NCI-H2227 treated with DMSO at 0.1 percent for 48 hours (cell line): ENCODE data around the gene NCOR1.
"Not testable (repeated sequence)": the region's sequence is repeated elsewhere in the genome, so short reads cannot be mapped to it uniquely, and the experiment has no call there.

Experiments used
- DNase-seq: peaks from one replicate; lab custom pipeline; 2025; lab: John Stamatoyannopoulos, UW

The NCOR1 gene

DNA sequence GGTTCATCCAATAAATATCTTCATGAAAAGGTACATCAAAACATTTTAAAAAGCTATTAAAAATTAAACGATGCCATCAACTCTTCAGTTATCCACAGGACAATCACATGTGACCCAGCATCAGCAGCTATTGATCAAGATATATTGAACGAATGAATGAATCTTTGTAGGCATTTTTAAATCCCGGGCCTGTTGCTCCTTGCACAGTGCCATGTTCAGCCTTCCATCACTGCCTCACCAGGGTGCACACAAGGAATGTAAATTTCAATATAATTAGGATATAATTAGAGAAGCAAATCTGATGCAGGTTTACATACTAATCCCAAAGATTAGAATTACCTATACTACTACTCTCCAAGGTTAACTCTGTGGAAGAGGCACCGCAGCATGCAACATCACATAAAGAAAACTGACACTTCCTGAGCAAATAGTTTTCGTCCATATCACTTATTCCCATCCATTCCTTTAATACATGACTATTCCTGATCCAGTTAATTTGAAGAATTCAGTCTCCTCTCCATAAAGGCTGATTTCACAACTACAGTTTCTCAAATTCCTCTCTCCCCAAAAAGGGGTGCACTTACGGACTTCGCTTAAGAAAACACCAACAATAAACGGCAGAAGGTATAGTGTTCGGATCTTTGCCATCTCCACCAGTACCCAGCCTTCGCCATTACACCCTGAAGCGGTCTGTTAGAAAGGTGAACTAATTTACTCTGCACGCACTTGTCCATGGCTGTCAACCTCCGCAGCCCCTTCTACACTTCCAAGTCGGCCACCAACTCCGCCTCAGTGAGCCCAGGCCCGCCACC, 938 bp downstream of the NCOR1 start:
- no peak for DNase-seq

DNA sequence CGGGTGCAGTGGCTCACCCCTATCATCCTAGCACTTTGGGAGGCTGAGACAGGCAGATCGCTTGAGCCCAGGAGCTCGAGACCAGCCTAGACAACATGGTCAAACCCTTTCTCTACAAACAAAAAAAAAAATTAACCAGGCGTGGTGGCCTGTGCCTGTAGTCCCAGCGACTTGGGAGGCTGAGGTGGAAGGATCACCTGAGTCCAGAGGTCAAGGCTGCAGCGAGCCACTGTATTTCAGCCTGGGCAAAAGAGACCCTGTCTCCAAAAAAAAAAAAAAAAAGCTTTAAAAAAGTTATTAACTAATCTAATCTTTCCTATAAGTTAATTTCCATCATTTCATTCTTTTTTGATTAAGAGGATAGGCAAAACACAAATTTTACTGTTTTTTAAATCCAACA, 2.5 kb downstream of the NCOR1 start:
- no peak for DNase-seq

DNA sequence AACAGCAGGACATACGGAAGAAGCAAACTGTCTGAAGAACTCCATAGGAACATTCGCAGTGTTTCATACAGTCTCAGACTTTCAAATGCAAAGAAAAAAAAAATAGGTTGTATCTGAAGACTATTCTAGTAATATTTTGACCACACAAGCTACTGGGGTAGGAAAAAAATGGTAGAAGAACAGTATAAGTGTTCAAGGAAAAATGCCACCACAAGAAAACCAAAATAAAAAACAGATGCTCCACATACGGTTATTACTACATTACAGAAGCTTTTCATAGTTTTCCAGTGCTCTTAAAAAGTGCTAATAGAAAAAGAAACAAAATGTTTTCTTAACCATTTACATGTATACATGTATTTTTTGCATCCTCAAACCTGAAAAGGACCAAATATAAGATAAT, 3.7 kb downstream of the NCOR1 start:
- DNase-seq, result no peak

DNA sequence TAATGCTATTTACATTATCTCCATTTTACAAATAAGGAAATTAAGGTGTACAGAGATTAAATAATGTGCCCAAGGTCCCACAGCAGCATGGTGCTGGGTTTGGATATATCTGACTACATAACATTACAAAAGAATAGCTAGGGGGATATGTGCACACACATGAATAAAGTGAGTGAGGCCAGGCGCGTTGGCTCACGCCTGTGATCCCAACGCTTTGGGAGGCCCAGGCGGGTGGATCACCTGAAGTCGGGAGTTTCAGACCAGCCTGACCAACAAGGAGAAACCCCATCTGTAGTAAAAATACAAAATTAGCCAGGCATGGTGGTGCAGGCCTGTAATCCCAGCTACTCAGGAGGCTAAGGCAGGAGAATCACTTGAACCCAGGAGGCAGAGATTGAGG, 10.6 kb downstream of the NCOR1 start:
- not testable (repeated sequence) for DNase-seq

DNA sequence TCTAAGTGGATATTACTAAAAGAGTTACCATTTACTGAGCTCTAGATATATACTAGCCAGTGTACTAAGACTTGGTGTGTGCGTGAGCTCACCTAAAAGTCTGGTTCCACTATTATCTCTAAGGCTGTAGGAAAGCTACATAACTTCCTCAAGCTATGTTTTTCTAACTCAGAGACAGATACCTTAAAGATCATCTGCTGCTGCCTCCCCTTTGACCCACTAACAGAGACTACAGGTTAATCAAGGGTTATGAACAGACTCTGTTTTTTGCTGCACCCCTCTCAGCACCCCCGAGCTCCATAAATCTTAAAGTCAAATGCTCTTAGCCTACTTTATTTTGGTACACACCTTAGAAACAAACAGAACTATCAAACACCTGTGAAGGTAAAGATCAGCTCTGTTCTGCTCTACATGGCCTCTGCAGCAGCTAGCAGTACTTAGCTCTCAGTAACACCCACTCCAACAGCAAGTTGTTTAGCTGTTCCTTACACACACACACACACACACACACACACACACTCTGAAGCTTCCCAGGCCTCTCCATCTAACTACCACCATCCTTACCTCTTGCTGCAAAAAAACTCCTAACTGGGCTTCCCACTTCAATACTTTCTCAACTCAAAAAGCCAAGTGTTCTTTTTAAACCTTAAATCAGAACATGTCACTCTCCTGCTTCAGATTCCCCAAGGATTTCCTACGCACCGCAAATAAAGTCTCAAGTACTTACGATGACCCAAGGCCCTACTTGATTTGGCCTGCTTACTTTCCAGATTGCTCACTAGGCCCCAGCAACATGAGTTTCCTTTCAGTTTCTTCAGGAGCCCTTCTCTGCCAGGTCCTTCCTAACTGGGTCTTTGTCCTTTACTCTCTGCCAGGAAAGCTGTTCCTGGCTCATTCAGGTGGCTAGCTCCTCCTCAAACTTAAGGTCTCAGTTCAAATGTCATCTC, 12.5 kb downstream of the NCOR1 start:
- peak; percentile 0 for DNase-seq

DNA sequence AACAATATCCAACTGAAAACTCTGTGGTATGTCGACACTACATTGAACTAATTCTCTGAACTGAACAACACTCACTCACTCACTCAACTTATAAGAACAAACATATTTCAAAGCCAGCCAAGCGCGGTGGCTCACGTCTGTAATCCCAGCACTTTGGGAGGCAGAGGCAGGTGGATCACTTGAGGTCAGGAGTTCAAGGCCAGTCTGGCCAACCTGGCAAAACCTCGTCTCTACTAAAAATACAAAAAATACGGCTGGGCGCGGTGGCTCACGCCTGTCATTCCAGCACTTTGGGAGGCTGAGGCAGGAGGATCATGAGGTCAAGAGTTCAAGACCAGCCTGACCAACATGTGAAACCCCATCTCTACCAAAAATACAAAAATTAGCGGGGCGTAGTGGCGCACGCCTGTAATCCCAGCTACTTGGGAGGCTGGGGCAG, 13.6 kb downstream of the NCOR1 start:
- DNase-seq, result not testable (repeated sequence)

DNA sequence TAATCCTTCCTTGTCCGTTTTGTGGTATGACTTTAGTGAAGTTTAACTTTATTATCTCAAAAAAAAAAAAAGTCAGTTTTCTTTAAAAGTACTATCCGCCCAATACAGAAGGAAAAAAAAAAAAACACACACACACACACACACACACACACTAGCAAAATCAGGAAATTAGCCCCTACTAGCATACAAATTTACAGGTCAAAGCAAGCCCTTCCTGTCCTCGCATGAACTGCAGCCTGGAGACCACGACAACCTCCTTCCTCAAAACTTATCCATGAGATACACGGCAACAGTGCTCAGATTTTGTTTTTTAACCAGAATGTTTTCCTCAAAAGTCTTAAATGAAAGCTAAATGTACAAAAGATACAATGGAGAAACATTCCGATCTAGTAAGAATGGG, 16.2 kb downstream of the NCOR1 start:
- DNase-seq, result peak; percentile 23

DNA sequence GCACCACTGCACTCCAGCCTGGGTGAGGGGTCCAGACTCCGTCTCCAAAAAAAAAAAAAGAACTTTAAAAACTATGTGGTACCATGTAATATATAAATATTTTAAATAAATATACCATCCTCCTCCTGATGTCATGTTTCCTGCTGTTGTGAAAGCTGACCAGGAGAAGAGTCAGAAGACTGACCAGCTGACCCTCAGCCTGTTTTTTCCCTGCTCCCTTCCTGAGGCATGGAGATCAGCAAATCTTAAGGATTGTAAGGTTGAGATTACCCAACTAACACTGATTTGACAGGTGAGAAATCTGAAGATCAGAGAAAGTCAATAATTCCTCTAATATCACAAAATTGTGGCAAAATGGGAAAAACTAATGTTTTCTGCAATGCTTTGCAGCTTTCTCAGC, 18.1 kb downstream of the NCOR1 start:
- no peak for DNase-seq

DNA sequence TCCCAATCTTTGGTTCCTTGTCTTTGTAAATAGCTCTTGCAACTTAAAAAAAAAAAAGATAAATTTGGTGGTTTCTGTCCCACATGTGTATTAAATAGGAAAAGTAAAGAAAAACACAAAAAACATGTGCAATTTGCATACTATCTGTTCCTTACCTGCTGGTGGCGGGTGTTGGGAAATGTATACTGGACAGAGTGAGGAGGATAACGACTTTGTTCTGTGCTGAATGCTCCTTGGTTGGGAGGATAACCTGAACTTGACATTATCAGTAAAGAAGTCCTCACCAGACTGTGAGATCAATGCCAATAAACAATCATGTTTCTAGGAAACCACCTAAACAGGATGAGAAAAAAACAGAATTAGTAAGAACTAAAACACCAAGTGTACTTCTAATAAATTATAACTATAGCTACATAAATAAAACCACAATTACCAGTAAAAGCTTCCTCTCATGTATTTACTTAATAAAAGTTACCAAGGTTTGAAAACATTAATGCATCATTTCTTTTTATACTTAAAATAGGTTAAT, 21.0 kb downstream of the NCOR1 start:
- DNase-seq, result not testable (repeated sequence)

DNA sequence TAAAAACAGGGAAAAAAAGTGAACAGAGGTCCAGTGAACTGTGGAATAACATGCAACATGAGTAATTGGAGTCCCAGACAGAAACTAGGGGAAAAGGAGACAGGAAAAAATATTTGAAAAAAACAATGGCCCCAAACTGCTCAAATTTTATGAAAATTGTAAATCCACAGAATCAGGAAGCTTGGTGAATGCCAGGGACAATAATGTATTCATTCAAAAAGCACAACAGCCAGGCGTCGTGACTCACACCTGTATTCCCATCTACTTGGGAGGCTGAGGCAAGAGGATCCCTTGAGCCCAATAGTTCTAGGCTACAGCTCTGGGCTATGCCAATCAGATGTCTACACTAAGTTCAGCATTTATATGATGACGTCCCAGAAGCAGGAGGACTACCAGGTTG, 23.7 kb downstream of the NCOR1 start:
- DNase-seq, result no peak

DNA sequence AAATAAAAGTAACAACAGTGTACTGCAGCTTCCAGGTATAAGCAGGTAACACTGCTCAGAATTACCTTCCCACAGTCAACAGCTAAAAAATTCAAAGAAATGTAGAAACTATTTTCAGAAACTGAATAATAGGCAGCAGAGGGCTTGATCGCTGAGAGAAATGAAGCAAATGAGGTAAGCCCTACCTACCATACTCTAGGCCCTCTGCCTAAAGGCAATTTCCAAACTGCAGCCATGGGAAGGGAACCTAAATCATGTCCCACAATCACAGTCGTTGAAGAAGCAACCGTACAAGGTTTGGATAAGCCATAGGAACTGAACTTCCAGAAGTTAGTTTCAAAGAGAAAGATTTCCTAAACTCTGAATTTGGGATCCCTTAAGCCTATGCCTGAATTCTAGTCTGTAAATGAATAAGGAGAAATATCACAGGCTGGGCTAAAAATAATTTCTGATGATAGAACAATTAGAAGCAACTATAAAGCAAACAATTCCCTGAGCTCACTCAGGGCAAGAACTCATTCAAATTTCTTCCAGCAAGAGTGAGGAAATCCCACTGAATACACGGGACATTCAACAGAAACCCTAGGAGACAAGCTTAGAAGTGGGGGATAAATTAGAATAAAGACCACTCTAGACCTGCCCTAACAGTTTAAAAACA, 24.5 kb downstream of the NCOR1 start:
- no peak for DNase-seq

DNA sequence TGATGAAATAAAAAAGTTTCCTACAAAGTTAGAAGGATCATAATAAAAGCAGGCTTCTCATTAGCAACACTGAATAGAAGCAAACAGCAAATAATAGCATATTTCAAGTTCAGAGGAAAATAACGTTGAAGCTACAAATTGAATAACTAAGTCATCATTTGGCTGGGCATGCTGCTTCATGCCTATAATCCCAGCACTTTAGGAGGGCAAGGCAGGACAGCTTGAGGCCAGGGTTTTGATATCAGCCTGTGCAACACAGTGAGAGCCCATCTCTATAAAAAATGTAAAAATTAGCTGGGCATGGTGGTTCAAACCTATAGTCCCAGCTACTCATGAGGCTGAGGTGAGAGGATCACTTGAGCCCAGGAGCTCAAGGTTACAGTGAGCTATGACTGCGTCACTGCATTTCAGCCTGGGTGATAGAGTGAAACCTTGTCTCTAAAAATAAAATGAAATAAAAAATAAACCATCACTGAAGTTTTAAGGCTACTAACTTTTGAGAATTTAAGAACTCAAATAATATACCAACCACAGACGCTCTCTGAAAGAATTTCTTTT, 25.5 kb downstream of the NCOR1 start:
- DNase-seq, result no peak

DNA sequence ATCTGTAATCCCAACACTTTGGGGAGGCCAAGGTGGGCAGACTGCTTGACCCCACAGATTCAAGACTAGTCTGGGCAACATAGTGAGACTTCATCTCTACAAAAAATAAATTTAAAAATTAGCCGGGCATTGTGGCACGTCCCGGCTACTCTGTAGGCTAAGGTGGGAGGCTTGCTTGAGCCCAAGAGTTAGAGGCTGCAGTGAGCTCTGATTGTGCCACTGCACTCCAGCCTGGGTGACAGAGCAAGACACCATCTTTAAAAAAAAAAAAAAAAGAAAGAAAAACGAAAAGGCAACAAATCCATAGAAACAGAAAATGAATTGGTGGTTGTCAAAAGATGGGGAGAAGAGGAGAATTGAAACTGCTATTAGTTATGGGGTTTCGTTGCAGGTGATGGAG, 27.7 kb downstream of the NCOR1 start:
- DNase-seq, result no peak

DNA sequence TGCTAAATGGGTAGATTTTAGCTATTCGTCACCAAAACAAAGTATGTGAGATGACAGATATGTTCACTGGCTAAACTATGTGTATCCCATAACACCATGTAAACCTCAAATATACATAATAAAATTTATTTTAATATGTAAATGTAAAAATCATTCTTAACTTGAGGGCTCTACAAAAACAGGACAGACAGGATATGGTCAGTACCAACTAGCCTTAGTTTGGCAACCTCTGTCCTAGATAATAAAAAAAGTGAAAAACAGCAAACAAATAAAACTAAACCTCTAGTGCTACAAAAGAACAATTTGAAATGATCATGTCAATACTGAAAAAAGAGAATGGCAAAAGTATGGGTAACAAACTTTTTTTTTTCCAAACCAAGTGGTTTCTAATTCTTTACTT, 33.8 kb downstream of the NCOR1 start:
- DNase-seq, result no peak

DNA sequence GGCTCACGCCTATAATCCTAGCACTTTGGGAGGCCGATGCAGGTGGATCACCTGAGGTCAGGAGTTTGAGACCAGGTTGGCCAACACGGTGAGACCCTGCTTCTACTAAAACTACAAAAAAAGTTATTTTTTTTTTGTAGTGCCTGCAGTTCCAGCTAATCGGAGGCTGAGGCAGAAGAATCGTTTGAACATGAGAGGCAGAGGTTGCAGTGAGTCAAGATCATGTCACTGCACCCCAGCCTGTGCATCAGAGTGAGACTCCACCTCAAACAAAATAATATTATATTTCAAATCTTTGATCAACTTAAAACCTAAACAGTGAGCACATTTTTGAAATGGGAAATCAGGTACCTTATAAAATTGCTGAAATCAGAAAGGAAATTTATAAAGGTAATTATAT, 36.5 kb downstream of the NCOR1 start:
- DNase-seq, result no peak

DNA sequence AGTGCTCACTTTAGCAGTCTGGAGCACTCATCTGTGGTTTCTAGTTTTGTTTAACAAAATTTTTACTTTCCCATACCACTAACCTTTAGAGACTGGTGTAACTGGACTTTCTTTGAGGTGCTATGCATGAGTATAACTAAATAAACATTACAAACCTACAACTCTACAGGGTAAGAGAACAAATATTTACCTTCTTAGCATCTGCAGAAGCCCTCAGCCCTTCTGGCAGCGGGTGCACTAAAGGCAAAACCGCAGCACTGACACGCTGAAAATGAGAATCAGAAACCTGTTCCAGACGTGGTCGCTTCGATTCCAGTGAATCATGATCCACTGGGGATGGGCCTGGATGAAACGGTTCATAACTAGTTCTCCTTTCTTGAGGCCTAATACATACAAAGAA, 43.7 kb downstream of the NCOR1 start:
- DNase-seq, result no peak

DNA sequence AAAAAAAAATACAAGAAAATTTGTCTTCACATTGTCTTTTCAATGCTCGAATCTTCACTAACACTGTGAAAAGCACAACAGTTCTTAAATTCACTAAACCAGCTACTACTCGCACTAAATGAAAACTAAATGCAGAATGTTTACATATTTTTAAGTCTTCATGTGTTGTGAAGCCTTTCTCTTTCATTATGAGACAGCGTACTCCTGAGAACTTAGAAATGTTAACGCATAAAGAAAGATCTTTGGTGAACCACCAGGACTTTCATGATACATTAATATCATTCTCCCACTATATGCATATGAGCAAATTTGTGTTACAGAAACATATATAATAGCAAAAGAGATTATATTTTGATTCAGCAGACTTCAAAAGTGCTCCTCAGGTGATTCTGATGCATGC, 48.6 kb downstream of the NCOR1 start:
- DNase-seq, result not testable (repeated sequence)

DNA sequence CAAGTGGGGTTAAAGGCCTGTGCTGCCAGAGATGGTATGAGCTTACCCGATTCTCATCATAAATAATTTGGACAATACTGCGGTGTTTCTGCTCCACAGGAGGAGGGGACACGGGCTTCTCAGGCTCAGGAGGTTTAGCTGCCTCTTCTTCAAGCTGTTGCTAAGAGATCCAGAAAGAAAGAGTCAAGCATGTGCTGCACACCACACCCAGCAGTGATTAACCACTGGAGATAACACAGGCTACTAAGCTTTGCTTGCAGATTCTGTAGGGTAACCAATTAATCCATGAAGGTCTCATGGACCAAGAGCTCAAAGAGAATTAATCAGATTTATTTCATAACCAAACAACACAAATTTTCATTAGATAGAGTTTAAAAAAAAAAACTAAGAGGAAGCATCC, 56.6 kb downstream of the NCOR1 start:
- DNase-seq, result no peak

DNA sequence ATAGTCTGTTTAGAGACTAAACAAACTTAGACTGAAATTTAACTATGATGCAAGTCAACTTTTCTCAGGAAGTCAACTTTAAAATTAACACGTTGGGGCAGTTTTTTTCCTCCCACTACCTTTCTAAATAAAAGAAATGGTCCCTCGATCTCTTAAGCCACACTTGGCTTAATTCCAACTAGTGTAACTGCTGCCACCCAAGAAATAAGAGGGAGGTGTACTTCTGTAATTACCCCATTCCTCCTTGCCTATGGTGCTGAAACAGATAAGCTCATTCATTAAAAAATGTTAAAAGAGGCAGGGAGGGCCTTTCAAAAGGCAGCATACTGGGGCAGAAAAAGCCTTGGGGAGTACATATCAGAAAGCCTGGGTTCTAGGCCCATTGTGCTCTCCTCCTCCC, 59.8 kb downstream of the NCOR1 start:
- DNase-seq, result no peak

DNA sequence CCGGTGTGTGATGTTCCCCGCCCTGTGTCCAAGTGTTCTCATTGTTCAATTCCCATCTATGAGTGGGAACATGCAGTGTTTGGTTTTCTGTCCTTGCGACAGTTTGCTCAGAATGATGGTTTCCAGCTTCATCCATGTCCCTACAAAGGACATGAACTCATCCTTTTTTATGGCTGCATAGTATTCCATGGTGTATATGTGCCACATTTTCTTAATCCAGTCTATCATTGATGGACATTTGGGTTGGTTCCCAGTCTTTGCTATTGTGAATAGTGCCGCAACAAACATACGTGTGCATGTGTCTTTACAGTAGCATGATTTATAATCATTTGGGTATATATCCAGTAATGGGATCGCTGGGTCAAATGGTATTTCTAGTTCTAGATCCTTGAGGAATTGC, 63.0 kb downstream of the NCOR1 start:
- not testable (repeated sequence) for DNase-seq

DNA sequence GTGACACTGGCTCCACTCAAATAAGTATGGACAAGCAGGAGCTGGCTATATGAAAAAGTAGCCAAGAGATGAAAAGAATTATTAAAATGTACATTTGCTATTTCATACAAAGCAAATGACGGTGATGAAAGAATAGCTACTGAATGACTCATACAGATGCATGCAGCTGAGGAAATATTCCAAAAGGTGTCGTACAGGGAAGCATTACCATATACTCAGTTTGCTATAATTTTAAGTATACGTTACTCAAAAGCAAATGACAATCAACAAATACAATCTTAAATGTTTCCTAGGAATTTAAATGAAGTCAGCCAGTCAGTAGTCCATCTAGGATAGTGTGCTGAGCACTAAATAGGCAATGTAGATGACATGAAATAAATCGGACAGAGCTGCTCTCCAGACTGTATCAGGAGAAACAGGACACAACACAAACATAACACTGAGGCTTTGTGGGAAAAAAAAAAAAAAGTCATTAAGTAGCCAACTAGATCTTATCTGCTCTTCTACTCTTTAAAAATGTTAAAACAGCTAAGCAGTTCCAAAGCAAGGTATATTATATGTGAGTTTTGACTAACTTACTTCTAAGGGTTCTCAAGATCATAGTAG, 65.0 kb downstream of the NCOR1 start:
- no peak for DNase-seq

DNA sequence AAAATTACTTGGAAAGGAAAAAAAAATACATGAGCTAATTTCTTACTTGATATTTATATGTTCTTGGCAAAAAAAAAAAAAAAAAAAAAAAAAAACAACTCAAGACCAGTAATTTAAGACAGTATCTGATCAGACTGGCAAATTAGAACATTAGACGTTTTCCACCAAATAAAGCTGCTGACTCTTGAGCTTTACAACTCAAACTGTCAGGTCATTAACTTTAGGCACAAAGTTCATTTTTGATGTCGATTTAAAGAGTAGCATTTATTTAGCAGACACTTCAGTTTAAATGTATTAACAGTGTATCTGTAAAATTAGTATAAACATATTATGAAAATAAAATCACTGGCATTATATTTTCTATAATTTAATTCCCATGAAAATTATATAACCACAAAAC, 66.7 kb downstream of the NCOR1 start:
- no peak for DNase-seq
